Stomach (tissue), 9 donors: Measurements from ENCODE around the gene DDHD1. TPM values are rescaled to one million over a fixed set of nuclear protein-coding genes. Genes with fewer than 3 reads are reported as not detected.

Experiments used
- DNase-seq, 2 donors: peaks; one replicate each; pipeline versions ENCODE4 v3.0.0 to v3.0.0-alpha.2; 2013 to 2019
- H3K27ac ChIP-seq, 5 donors: fragments of 200-600 bp in 4 of 5; sonication (generic) in 4 of 5; one replicate each; pipeline ENCODE4 v1.5.1; 2013 to 2019; ENCODE audit warnings: mild to moderate bottlenecking in 1 of 5, moderate library complexity in 1 of 5
- H3K27me3 ChIP-seq, 3 donors: fragments of 200-600 bp; sonication (generic); one replicate each; pipeline ENCODE4 v1.5.1; 2017 to 2019; ENCODE audit warnings: mixed run types in 1 of 3
- H3K36me3 ChIP-seq, 4 donors: fragments of 200-600 bp; sonication (generic); 1 replicate in 3 of 4; 2 replicates in 1 of 4; pipeline ENCODE4 v1.5.1; 2016 to 2019
- H3K4me1 ChIP-seq, 4 donors: fragments of 200-600 bp; sonication (generic); one replicate each; pipeline ENCODE4 v1.5.1; 2016 to 2019
- H3K4me3 ChIP-seq, 4 donors: fragments of 200-600 bp; sonication (generic) in 3 of 4; one replicate each; pipeline ENCODE4 v1.5.1; 2016 to 2019; ENCODE audit warnings: mild to moderate bottlenecking in 1 of 4
- H3K9me3 ChIP-seq, 4 donors: fragments of 200-600 bp; sonication (generic); one replicate each; pipeline ENCODE4 v1.5.1; 2016 to 2019
- CTCF ChIP-seq, 7 experiments: fragments of 450-650 bp in 4 of 7; fragments of 200-600 bp in 3 of 7; sonication (generic) in 3 of 7; IDR thresholded peaks; one replicate each; pipeline ENCODE4 v1.5.1; 2016 to 2019; ENCODE audit warnings: antibody characterized with exemption in 7 of 7, control low read depth in 2 of 7, mild to moderate bottlenecking in 1 of 7
- EP300 ChIP-seq: sonication (generic); formaldehyde crosslinking; IDR thresholded peaks from one replicate; pipeline ENCODE4 v1.6.1; 2017; ENCODE audit warnings: antibody characterized with exemption
- POLR2A ChIP-seq, 4 donors: fragments of 450-650 bp; IDR thresholded peaks; one replicate each; pipeline ENCODE4 v1.6.1; 2016; ENCODE audit warnings: antibody characterized with exemption in 4 of 4, control low read depth in 2 of 4, mild to moderate bottlenecking in 1 of 4, moderate library complexity in 1 of 4
- POLR2AphosphoS5 ChIP-seq, 3 donors: sonication (generic); formaldehyde crosslinking; IDR thresholded peaks; one replicate each; pipeline ENCODE4 v1.6.1; 2016; ENCODE audit warnings: antibody characterized with exemption in 3 of 3
- WGBS, 5 donors: extraction: QIAGEN DNeasy Blood & Tissue Kit in 3 of 5; methylation state at CpG; one replicate each; pipeline versions ENCODE4 v1.1.5 to v1.1.7; 2013 to 2018; 5-methylcytosine and 5-hydroxymethylcytosine counted together
- intact Hi-C: fragments of 100-400 bp; cut with DNase I; formaldehyde crosslinking; loops from one replicate; pipeline ENCODE4 v1.15.1; 2023; ENCODE audit warnings: low total_unique reads
- polyA plus RNA-seq, 3 donors: library from polyadenylated mRNA; stranded (reverse); fragments of 200-250 nt; gene quantifications; one replicate each; pipeline ENCODE4 v1.2.3, GENCODE V29; 2013
- total RNA-seq, 5 donors: library from RNA; depleted of rRNA; stranded (reverse); fragments of >200 nt; gene quantifications; one replicate each; pipeline versions ENCODE4 v1.1.0 to v1.2.3, GENCODE V29; 2014 to 2016
- donor health status: healthy with polysubstance abuse.
- donor health status: Bipolar disorder and iron deficiency.
- donor health status: healthy.

The DDHD1 gene
- total and polyA plus RNA-seq, 8 donors = 2.1 to 50.7 (median 11.0) TPM

- no peak overlapping the region for H3K4me3 ChIP-seq
- H3K4me1 ChIP-seq = peaks cover 0 to 18% (median 3%) of the 10 kb centered on the region in 4 donors
- 68 to 76% (median 68%) methylated on average over 6 of the region's 6 CpGs for WGBS, 5 donors
- peak overlapping the region in 3 of 5 donors; percentile 35 to 52 (median 51) for H3K27ac ChIP-seq
- H3K27me3 ChIP-seq = no peaks in the 10 kb centered on the region
- H3K36me3 ChIP-seq = no peaks in the 10 kb centered on the region
- DNase-seq = peak in 1 of 2 donors; percentile 85
- H3K9me3 ChIP-seq = no peaks in the 10 kb centered on the region
- intact Hi-C loops = no loop called here
- TF ChIP-seq POLR2AphosphoS5 (IDR thresholded peaks at IDR 0.05) (no peak), CTCF (IDR thresholded peaks at IDR 0.05) (no peak), EP300 (no peak), POLR2A (IDR thresholded peaks at IDR 0.05) (no peak)
Measured at GRCh38 chr14:52998376-52999015, 154.6 kb downstream of the DDHD1 start.

GRCh38 chr14:52996493-52996892, 156.6 kb downstream of the DDHD1 start:
- 70 to 94% (median 88%) methylated on average over 2 of the region's 2 CpGs for WGBS, 5 donors
- TF ChIP-seq EP300 (no peak), POLR2A (IDR thresholded peaks at IDR 0.05) (no peak), POLR2AphosphoS5 (IDR thresholded peaks at IDR 0.05) (no peak), CTCF (IDR thresholded peaks at IDR 0.05) (no peak)
- Histone ChIP-seq H3K36me3 (no peaks in the 10 kb centered on the region), H3K27ac (no peak overlapping the region), H3K27me3 (no peaks in the 10 kb centered on the region), H3K4me1 (peaks cover 0 to 12% (median 3%) of the 10 kb centered on the region in 4 donors), H3K4me3 (no peak overlapping the region), H3K9me3 (no peaks in the 10 kb centered on the region)
- intact Hi-C loops = no loop called here
- DNase-seq = no peak

- intact Hi-C loops = no loop called here
- no peak for DNase-seq
- no peak overlapping the region for H3K27ac ChIP-seq
- H3K4me3 ChIP-seq = no peak overlapping the region
- H3K4me1 ChIP-seq = peaks cover 0 to 12% (median 3%) of the 10 kb centered on the region in 4 donors
- TF ChIP-seq POLR2AphosphoS5 (IDR thresholded peaks at IDR 0.05) (no peak), EP300 (no peak), CTCF (IDR thresholded peaks at IDR 0.05) (no peak), POLR2A (IDR thresholded peaks at IDR 0.05) (no peak)
- no peaks in the 10 kb centered on the region for H3K36me3 ChIP-seq
- WGBS, 5 donors = 58 to 85% (median 69%) methylated on average over 1 of the region's 1 CpG
- H3K27me3 ChIP-seq = no peaks in the 10 kb centered on the region
- no peaks in the 10 kb centered on the region for H3K9me3 ChIP-seq
Measured at GRCh38 chr14:52995998-52996397, 157.1 kb downstream of the DDHD1 start.

GRCh38 chr14:52992236-52992870, 160.8 kb downstream of the DDHD1 start:
- 79 to 89% (median 86%) methylated on average over 1 of the region's 1 CpG for WGBS, 5 donors
- Histone ChIP-seq H3K9me3 (no peaks in the 10 kb centered on the region), H3K36me3 (no peaks in the 10 kb centered on the region), H3K27me3 (no peaks in the 10 kb centered on the region), H3K4me1 (no peaks in the 10 kb centered on the region), H3K4me3 (no peak overlapping the region), H3K27ac (no peak overlapping the region)
- intact Hi-C loops = no loop called here
- DNase-seq = no peak
- TF ChIP-seq POLR2A (IDR thresholded peaks at IDR 0.05) = no peak

GRCh38 chr14:52988139-52988538, 165.0 kb downstream of the DDHD1 start:
- intact Hi-C loops = no loop called here
- TF ChIP-seq POLR2A (IDR thresholded peaks at IDR 0.05) (no peak), EP300 (no peak), POLR2AphosphoS5 (IDR thresholded peaks at IDR 0.05) (no peak), CTCF (IDR thresholded peaks at IDR 0.05) (no peak)
- H3K4me3 ChIP-seq = no peak overlapping the region
- no peaks in the 10 kb centered on the region for H3K36me3 ChIP-seq
- no peak overlapping the region for H3K27ac ChIP-seq
- DNase-seq = no peak
- no peaks in the 10 kb centered on the region for H3K27me3 ChIP-seq
- no peaks in the 10 kb centered on the region for H3K9me3 ChIP-seq
- no peaks in the 10 kb centered on the region for H3K4me1 ChIP-seq
